22Rv1 (cell line): ENCODE measurements around the gene PAX3.

Source experiments
- CTCF ChIP-seq: fragments of 450-650 bp; IDR thresholded peaks from 2 replicates; pipeline ENCODE4 v1.5.1; 2017; ENCODE audit warnings: mild to moderate bottlenecking
- ZFX ChIP-seq: fragments of 450-650 bp; IDR thresholded peaks from 2 replicates; pipeline ENCODE4 v1.6.1; 2017; ENCODE audit warnings: antibody characterized with exemption, borderline replicate concordance

- TF ChIP-seq CTCF (no peak), ZFX (no peak)
Observed at GRCh38 chr2:222228054-222228453, 70.7 kb downstream of the PAX3 start.
